Measurements from ENCODE around the gene VCAN.
A peak's percentile ranks its signal among the peaks of the same experiment; 100 is the strongest.

The VCAN gene

GRCh38 chr5:83608122-83608521, 136.6 kb downstream of the VCAN start:
- Histone ChIP-seq H3K4me3 (ENCODE audit: insufficient read length, low read depth) (no peak overlapping the region), H3K36me3 (ENCODE audit: insufficient read depth, insufficient read length, low read length) (no peaks in the 10 kb centered on the region), H3K4me1 (ENCODE audit: insufficient read depth, insufficient read length) (no peaks in the 10 kb centered on the region), H3K27me3 (ENCODE audit: insufficient read depth, insufficient read length) (no peaks in the 10 kb centered on the region), H3K9me3 (ENCODE audit: insufficient read depth, low read length) (no peaks in the 10 kb centered on the region), H3K9ac (ENCODE audit: insufficient read length, low read depth) (no peak overlapping the region)
- TF ChIP-seq YY1 (IDR thresholded peaks at IDR 0.05; ENCODE audit: insufficient read depth, insufficient read length) (no peak), ZNF274 (IDR thresholded peaks at IDR 0.05; ENCODE audit: low read depth, low read length) (no peak), SUZ12 (IDR thresholded peaks at IDR 0.05; ENCODE audit: extremely low read depth, insufficient read depth, insufficient read length) (no peak)
- peak; percentile 36 for DNase-seq (ENCODE audit: low read depth, low spot score)

GRCh38 chr5:83614841-83615240, 143.3 kb downstream of the VCAN start:
- no peaks in the 10 kb centered on the region for H3K4me1 ChIP-seq (ENCODE audit: insufficient read depth, insufficient read length)
- TF ChIP-seq ZNF274 (IDR thresholded peaks at IDR 0.05; ENCODE audit: low read depth, low read length) (no peak), YY1 (IDR thresholded peaks at IDR 0.05; ENCODE audit: insufficient read depth, insufficient read length) (no peak), SUZ12 (IDR thresholded peaks at IDR 0.05; ENCODE audit: extremely low read depth, insufficient read depth, insufficient read length) (no peak)
- no peak for DNase-seq (ENCODE audit: low read depth, low spot score)
- no peaks in the 10 kb centered on the region for H3K27me3 ChIP-seq (ENCODE audit: insufficient read depth, insufficient read length)
- H3K9me3 ChIP-seq (ENCODE audit: insufficient read depth, low read length) = peaks cover 13% of the 10 kb centered on the region
- no peak overlapping the region for H3K4me3 ChIP-seq (ENCODE audit: insufficient read length, low read depth)
- H3K36me3 ChIP-seq (ENCODE audit: insufficient read depth, insufficient read length, low read length) = no peaks in the 10 kb centered on the region
- H3K9ac ChIP-seq (ENCODE audit: insufficient read length, low read depth) = no peak overlapping the region

GRCh38 chr5:83628360-83628759, 156.8 kb downstream of the VCAN start:
- no peaks in the 10 kb centered on the region for H3K36me3 ChIP-seq (ENCODE audit: insufficient read depth, insufficient read length, low read length)
- H3K4me1 ChIP-seq (ENCODE audit: insufficient read depth, insufficient read length) = no peaks in the 10 kb centered on the region
- H3K9ac ChIP-seq (ENCODE audit: insufficient read length, low read depth) = no peak overlapping the region
- no peak overlapping the region for H3K4me3 ChIP-seq (ENCODE audit: insufficient read length, low read depth)
- TF ChIP-seq SUZ12 (IDR thresholded peaks at IDR 0.05; ENCODE audit: extremely low read depth, insufficient read depth, insufficient read length) (no peak), YY1 (IDR thresholded peaks at IDR 0.05; ENCODE audit: insufficient read depth, insufficient read length) (no peak), ZNF274 (IDR thresholded peaks at IDR 0.05; ENCODE audit: low read depth, low read length) (no peak)
- H3K9me3 ChIP-seq (ENCODE audit: insufficient read depth, low read length) = no peaks in the 10 kb centered on the region
- no peaks in the 10 kb centered on the region for H3K27me3 ChIP-seq (ENCODE audit: insufficient read depth, insufficient read length)
- DNase-seq (ENCODE audit: low read depth, low spot score) = no peak
